NT2/D1 (cell line): ENCODE data around the gene NIN.

Source experiments
- DNase-seq: peaks from one replicate; pipeline ENCODE4 v3.0.0-alpha.2; 2011; ENCODE audit warnings: low read depth, low spot score
- H3K27me3 ChIP-seq: 2 replicates; pipeline ENCODE4 v1.6.0; 2011; ENCODE audit warnings: mild to moderate bottlenecking; ENCODE audit not compliant: insufficient read length, insufficient read depth
- H3K36me3 ChIP-seq: 2 replicates; pipeline ENCODE4 v1.6.1; 2011; ENCODE audit warnings: mild to moderate bottlenecking, low read length, mixed read lengths; ENCODE audit not compliant: insufficient read depth, insufficient read length
- H3K4me1 ChIP-seq: 2 replicates; pipeline ENCODE4 v1.5.1; 2011; ENCODE audit not compliant: insufficient read depth, insufficient read length
- H3K4me3 ChIP-seq: 2 replicates; pipeline ENCODE4 v1.5.1; 2011; ENCODE audit warnings: low read depth; ENCODE audit not compliant: insufficient read length
- H3K9ac ChIP-seq: 2 replicates; pipeline ENCODE4 v1.6.0; 2011; ENCODE audit warnings: low read depth; ENCODE audit not compliant: insufficient read length
- H3K9me3 ChIP-seq: 2 replicates; pipeline ENCODE4 v1.5.1; 2011; ENCODE audit warnings: mild to moderate bottlenecking, low read length; ENCODE audit not compliant: insufficient read depth
- SUZ12 ChIP-seq: IDR thresholded peaks from 2 replicates; pipeline ENCODE4 v1.6.1; 2011; ENCODE audit not compliant: insufficient read length, insufficient read depth; ENCODE audit errors: extremely low read depth
- YY1 ChIP-seq: IDR thresholded peaks from 2 replicates; pipeline ENCODE4 v1.6.1; 2011; ENCODE audit not compliant: insufficient read length, insufficient read depth
- ZNF274 ChIP-seq: IDR thresholded peaks from 2 replicates; pipeline ENCODE4 v1.6.1; 2011; ENCODE audit warnings: mild to moderate bottlenecking, low read depth, low read length

The NIN gene

DNA sequence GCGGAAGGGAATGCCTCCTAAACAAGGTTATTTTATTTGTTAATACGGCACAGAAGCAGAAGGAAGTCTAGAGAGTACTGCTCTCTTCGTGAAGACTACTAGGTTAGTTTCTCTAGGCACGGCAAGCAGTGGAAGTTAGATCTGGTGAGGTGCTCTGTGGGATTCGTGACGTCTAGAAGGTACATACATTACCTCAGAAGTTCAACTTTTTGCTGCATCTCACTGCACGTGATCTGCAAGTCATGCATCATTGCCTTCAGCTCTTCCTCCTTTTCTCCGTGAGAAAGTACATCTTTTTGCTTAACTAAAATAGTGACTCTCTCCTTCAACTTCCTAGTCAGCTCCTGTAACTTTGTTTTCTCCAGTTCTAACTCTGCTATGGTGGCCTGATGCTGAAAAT is 74.7 kb downstream of the NIN start:
- Histone ChIP-seq H3K4me1 (no peaks in the 10 kb centered on the region), H3K27me3 (no peaks in the 10 kb centered on the region), H3K4me3 (no peak overlapping the region), H3K9ac (no peak overlapping the region), H3K9me3 (no peaks in the 10 kb centered on the region), H3K36me3 (peaks cover 59% of the 10 kb centered on the region)
- TF ChIP-seq ZNF274 (no peak), YY1 (no peak), SUZ12 (no peak)
- DNase-seq: no peak

DNA sequence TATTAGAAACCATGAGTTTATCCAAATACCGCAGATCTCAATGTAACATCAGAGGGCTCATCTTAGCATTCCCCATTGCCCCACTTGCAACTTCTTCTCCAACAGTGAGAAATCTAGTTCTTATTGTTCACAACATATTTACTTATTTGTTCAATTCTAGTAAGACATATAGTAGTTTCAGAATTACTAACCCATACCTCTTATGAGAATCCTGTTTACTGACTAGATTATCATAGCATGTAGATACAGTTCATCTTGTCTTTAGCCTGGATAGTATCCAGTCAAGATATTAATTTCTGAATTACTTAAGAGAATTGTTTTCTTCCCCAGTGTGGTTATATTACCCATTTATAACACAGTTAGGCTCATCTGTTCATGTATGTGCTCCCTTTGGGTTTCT is 80.6 kb downstream of the NIN start:
- no peak for DNase-seq
- no peaks in the 10 kb centered on the region for H3K27me3 ChIP-seq
- no peak overlapping the region for H3K9ac ChIP-seq
- H3K4me3 ChIP-seq: no peak overlapping the region
- no peaks in the 10 kb centered on the region for H3K9me3 ChIP-seq
- TF ChIP-seq ZNF274: no peak
- no peak for TF ChIP-seq SUZ12
- no peaks in the 10 kb centered on the region for H3K4me1 ChIP-seq
- peaks cover 41% of the 10 kb centered on the region for H3K36me3 ChIP-seq

DNA sequence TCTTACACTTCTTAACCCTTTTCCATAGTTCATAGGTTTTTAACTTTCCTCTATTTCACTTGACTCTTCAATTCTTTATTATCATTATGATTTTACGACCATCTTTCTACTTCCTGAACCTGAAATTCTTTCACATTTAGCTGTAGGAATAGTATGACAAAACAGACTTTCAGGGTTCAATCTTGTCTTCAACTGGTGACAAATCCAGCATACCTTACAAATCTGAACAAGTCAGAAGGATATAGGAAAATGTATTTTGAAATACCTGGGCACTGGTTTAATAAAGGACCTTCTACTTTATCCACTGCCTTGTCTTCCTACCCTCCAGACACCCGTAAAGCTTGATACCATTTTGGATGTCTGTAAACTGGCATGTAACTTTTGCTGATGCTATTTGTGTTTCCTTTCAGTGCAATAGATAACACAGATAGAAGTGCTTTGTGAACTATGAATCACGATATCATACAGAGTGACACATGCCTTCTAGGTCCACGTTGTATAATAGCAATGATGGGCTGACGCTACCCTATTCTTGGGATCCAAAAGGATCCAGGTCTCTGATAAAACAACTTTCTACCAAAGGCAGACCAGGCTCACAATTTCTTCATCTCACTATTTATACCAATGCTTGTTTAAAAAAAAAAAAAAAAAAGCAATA is 85.4 kb downstream of the NIN start:
- no peaks in the 10 kb centered on the region for H3K27me3 ChIP-seq
- H3K4me1 ChIP-seq: no peaks in the 10 kb centered on the region
- TF ChIP-seq ZNF274: no peak
- no peak for TF ChIP-seq SUZ12
- no peak for TF ChIP-seq YY1
- H3K9me3 ChIP-seq: no peaks in the 10 kb centered on the region
- no peak overlapping the region for H3K9ac ChIP-seq
- H3K36me3 ChIP-seq: peaks cover 16% of the 10 kb centered on the region
- no peak for DNase-seq
- H3K4me3 ChIP-seq: no peak overlapping the region

DNA sequence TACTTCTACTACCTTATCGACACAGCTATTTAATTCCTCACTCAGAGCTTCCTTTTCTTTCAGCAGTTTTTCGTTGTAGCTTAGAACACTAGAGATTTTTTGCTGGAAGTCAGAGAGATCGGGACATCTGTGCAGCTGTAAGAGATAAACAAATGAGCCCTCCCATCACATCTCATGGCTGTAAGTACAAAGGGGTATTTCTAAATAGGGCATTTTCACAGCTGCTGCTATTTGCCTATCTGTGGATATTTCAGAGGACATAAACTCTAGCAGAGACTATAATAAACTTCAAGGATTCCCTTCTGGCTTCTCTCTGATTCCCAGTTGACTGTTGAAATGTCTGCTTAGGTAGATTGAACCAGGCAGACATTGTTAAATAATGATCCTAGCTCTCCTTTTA is 86.7 kb downstream of the NIN start:
- no peak for TF ChIP-seq ZNF274
- no peak for TF ChIP-seq SUZ12
- no peak for TF ChIP-seq YY1
- H3K9me3 ChIP-seq: no peaks in the 10 kb centered on the region
- H3K4me3 ChIP-seq: no peak overlapping the region
- no peaks in the 10 kb centered on the region for H3K27me3 ChIP-seq
- H3K36me3 ChIP-seq: peaks cover 16% of the 10 kb centered on the region
- no peaks in the 10 kb centered on the region for H3K4me1 ChIP-seq
- DNase-seq: no peak
- H3K9ac ChIP-seq: no peak overlapping the region

DNA sequence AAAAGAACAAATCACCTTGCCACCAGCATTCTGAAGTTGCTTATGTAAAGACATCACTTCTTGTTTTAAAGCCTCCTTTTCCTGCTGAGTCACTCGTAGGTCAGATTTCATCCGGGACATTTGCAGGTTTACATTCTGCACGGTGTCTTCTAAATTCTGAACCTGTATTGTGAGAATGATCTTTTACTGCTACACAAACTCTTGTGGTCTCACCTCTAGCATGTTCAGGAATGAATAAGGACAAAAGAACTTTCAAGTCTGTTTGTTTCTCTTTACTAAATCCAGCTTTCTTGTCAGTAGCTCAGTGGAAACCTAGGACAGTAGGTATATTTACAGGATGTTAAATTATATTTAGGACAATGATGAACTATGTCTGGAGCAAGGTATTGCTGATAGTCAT is 89.4 kb downstream of the NIN start:
- Histone ChIP-seq H3K9ac (no peak overlapping the region), H3K4me1 (no peaks in the 10 kb centered on the region), H3K9me3 (no peaks in the 10 kb centered on the region), H3K4me3 (no peak overlapping the region), H3K36me3 (peaks cover 23% of the 10 kb centered on the region), H3K27me3 (no peaks in the 10 kb centered on the region)
- TF ChIP-seq YY1 (no peak), ZNF274 (no peak), SUZ12 (no peak)
- DNase-seq: no peak

DNA sequence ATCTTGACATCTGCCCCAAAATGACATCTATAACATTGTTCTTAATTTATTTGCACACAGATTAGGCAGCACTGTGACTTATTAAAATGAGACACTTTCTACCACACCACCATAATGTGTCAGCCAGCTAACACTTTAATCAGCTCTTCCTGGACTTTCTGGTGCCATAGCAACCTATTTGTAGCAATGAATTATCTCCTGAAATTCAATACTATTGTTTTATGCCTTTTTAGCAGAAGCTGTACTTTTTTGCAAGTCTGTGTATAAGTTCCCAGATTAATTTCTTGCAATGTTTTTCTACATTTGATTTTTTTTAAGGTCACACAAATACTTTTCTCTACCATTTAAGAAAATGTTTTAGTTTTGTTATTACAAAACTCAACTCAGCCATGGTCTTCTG is 90.1 kb downstream of the NIN start:
- H3K9ac ChIP-seq: no peak overlapping the region
- no peak for TF ChIP-seq SUZ12
- TF ChIP-seq ZNF274: no peak
- TF ChIP-seq YY1: no peak
- H3K9me3 ChIP-seq: no peaks in the 10 kb centered on the region
- no peak for DNase-seq
- H3K27me3 ChIP-seq: no peaks in the 10 kb centered on the region
- H3K4me1 ChIP-seq: no peaks in the 10 kb centered on the region
- H3K36me3 ChIP-seq: peaks cover 28% of the 10 kb centered on the region
- H3K4me3 ChIP-seq: no peak overlapping the region

DNA sequence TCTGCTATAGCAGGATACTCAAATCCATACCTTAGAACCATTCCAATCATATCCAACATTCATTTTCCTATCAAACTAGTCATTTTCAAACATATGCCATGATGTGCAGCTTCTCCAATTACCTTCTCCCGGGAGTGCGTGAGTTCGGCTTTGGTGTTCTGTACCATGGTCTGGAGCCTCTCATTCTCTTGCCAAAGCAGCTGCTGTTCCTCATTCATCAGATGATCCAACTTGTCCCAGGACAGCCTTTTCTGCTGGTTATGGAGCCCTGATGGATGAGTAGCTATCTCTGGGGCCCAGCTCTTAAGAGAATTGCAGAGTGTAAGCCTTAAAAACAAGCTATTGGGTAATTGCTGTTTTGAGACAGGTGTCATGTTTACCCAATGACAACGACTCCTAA is 91.8 kb downstream of the NIN start:
- no peak for DNase-seq
- no peak overlapping the region for H3K9ac ChIP-seq
- no peaks in the 10 kb centered on the region for H3K4me1 ChIP-seq
- no peak overlapping the region for H3K4me3 ChIP-seq
- TF ChIP-seq SUZ12: no peak
- TF ChIP-seq ZNF274: no peak
- TF ChIP-seq YY1: no peak
- peaks cover 36% of the 10 kb centered on the region for H3K36me3 ChIP-seq
- no peaks in the 10 kb centered on the region for H3K27me3 ChIP-seq
- H3K9me3 ChIP-seq: no peaks in the 10 kb centered on the region
